Suprapubic skin (tissue), 4 donors: ENCODE data around the gene RRM1. TPM values are rescaled to one million over a fixed set of nuclear protein-coding genes. Genes with fewer than 3 reads are reported as not detected.
"Not testable (repeated sequence)": the region's sequence is repeated elsewhere in the genome, so short reads cannot be mapped to it uniquely, and the experiment has no call there.

Experiments used
- DNase-seq, 2 donors: peaks; one replicate each; pipeline ENCODE4 v3.0.0-alpha.2; 2019; ENCODE audit warnings: low spot score in 2 of 2
- H3K27ac ChIP-seq: fragments of 200-600 bp; sonication (generic); one replicate; pipeline ENCODE4 v1.5.1; 2019
- H3K27me3 ChIP-seq: fragments of 200-600 bp; sonication (generic); one replicate; pipeline ENCODE4 v1.5.1; 2019
- H3K36me3 ChIP-seq: fragments of 200-600 bp; sonication (generic); one replicate; pipeline ENCODE4 v1.5.1; 2019
- H3K4me1 ChIP-seq: fragments of 200-600 bp; sonication (generic); one replicate; pipeline ENCODE4 v1.5.1; 2019
- H3K4me3 ChIP-seq: fragments of 200-600 bp; sonication (generic); one replicate; pipeline ENCODE4 v1.5.1; 2019; ENCODE audit warnings: mild to moderate bottlenecking
- H3K9me3 ChIP-seq: fragments of 200-600 bp; sonication (generic); one replicate; pipeline ENCODE4 v1.5.1; 2019
- CTCF ChIP-seq, 2 donors: fragments of 200-600 bp in 1 of 2; fragments of 450-650 bp in 1 of 2; sonication (generic) in 1 of 2; IDR thresholded peaks; one replicate each; pipeline ENCODE4 v1.5.1; 2016 to 2019; ENCODE audit warnings: antibody characterized with exemption in 2 of 2, mild to moderate bottlenecking in 1 of 2, moderate library complexity in 1 of 2
- EP300 ChIP-seq: sonication (generic); formaldehyde crosslinking; IDR thresholded peaks from one replicate; pipeline ENCODE4 v1.6.1; 2017; ENCODE audit warnings: antibody characterized with exemption
- POLR2A ChIP-seq, 2 donors: fragments of 450-650 bp; IDR thresholded peaks; one replicate each; pipeline ENCODE4 v1.6.1; 2017; ENCODE audit warnings: antibody characterized with exemption in 2 of 2, mild to moderate bottlenecking in 2 of 2, moderate library complexity in 2 of 2
- POLR2AphosphoS5 ChIP-seq, 3 donors: sonication (generic); formaldehyde crosslinking; IDR thresholded peaks; one replicate each; pipeline ENCODE4 v1.6.1; 2017; ENCODE audit warnings: antibody characterized with exemption in 3 of 3
- WGBS: methylation state at CpG from one replicate; pipeline ENCODE4 v1.1.5; 2018; 5-methylcytosine and 5-hydroxymethylcytosine counted together
- total RNA-seq, 4 donors: library from RNA; depleted of rRNA; stranded (reverse); fragments of >200 nt; gene quantifications; one replicate each; pipeline ENCODE4 v1.1.0, GENCODE V29; 2016

Gene RRM1
- total RNA-seq, 4 donors from 2014 or later, result 70.4 to 145 (median 80.0) TPM

- TF ChIP-seq POLR2A (IDR thresholded peaks at IDR 0.05) (no peak), EP300 (no peak), POLR2AphosphoS5 (IDR thresholded peaks at IDR 0.05) (no peak), CTCF (IDR thresholded peaks at IDR 0.05) (no peak)
- no peaks in the 10 kb centered on the region for H3K27me3 ChIP-seq
- no peak for DNase-seq
- 81% methylated on average over 3 of the region's 3 CpGs for WGBS
- H3K4me3 ChIP-seq, result no peak overlapping the region
- H3K36me3 ChIP-seq, result no peaks in the 10 kb centered on the region
- no peak overlapping the region for H3K27ac ChIP-seq
- H3K4me1 ChIP-seq, result no peaks in the 10 kb centered on the region
- no peaks in the 10 kb centered on the region for H3K9me3 ChIP-seq
Observed at GRCh38 chr11:4164884-4165590, 70.4 kb downstream of the RRM1 start.

- no peaks in the 10 kb centered on the region for H3K9me3 ChIP-seq
- no peaks in the 10 kb centered on the region for H3K36me3 ChIP-seq
- no peak overlapping the region for H3K27ac ChIP-seq
- H3K27me3 ChIP-seq, result no peaks in the 10 kb centered on the region
- no peak for DNase-seq
- no peaks in the 10 kb centered on the region for H3K4me1 ChIP-seq
- no peak overlapping the region for H3K4me3 ChIP-seq
- 93% methylated on average over 3 of the region's 3 CpGs for WGBS
- TF ChIP-seq POLR2AphosphoS5 (IDR thresholded peaks at IDR 0.05) (no peak), EP300 (no peak), POLR2A (IDR thresholded peaks at IDR 0.05) (no peak), CTCF (IDR thresholded peaks at IDR 0.05) (no peak)
Observed at GRCh38 chr11:4167292-4167691, 72.7 kb downstream of the RRM1 start.

GRCh38 chr11:4167758-4168157 is 73.2 kb downstream of the RRM1 start:
- TF ChIP-seq POLR2A (IDR thresholded peaks at IDR 0.05) (no peak), EP300 (no peak), POLR2AphosphoS5 (IDR thresholded peaks at IDR 0.05) (no peak), CTCF (IDR thresholded peaks at IDR 0.05) (no peak)
- Histone ChIP-seq H3K4me1 (no peaks in the 10 kb centered on the region), H3K27me3 (no peaks in the 10 kb centered on the region), H3K27ac (no peak overlapping the region), H3K4me3 (no peak overlapping the region), H3K9me3 (no peaks in the 10 kb centered on the region), H3K36me3 (no peaks in the 10 kb centered on the region)
- 81% methylated on average over 7 of the region's 7 CpGs for WGBS
- DNase-seq, result no peak

GRCh38 chr11:4175620-4176350 is 81.2 kb downstream of the RRM1 start:
- not testable (repeated sequence) for DNase-seq, H3K27me3 ChIP-seq, H3K36me3 ChIP-seq, H3K4me3 ChIP-seq, H3K9me3 ChIP-seq, H3K4me1 ChIP-seq, H3K27ac ChIP-seq
- 85% methylated on average over 31 of the region's 33 CpGs for WGBS

- no peaks in the 10 kb centered on the region for H3K4me1 ChIP-seq
- no peaks in the 10 kb centered on the region for H3K9me3 ChIP-seq
- H3K4me3 ChIP-seq, result no peak overlapping the region
- no peak overlapping the region for H3K27ac ChIP-seq
- TF ChIP-seq CTCF (IDR thresholded peaks at IDR 0.05), result no peak
- TF ChIP-seq POLR2A (IDR thresholded peaks at IDR 0.05), result no peak
- TF ChIP-seq POLR2AphosphoS5 (IDR thresholded peaks at IDR 0.05), result no peak
- TF ChIP-seq EP300, result no peak
- no peak for DNase-seq
- 100% methylated on average over 2 of the region's 3 CpGs for WGBS
- no peaks in the 10 kb centered on the region for H3K27me3 ChIP-seq
- H3K36me3 ChIP-seq, result no peaks in the 10 kb centered on the region
Observed at GRCh38 chr11:4178813-4179662, 84.4 kb downstream of the RRM1 start.
